K562 (cell line): ENCODE data around the gene GPATCH2. TPM values are rescaled to one million over a fixed set of nuclear protein-coding genes. Genes with fewer than 3 reads are reported as not detected.

Experiments used
- ATF7 ChIP-seq: fragments of 450-650 bp; IDR thresholded peaks from 2 replicates; pipeline ENCODE4 v1.7.1; 2014; ENCODE audit warnings: mild to moderate bottlenecking, moderate library complexity
- ELF2 ChIP-seq: fragments of 250-450 bp; sonication (Bioruptor Pico); IDR thresholded peaks from 2 replicates; pipeline ENCODE4 v1.5.0; 2021; ENCODE audit warnings: mild to moderate bottlenecking
- HBP1 ChIP-seq: fragments of 450-650 bp; formaldehyde crosslinking; IDR thresholded peaks from 2 replicates; pipeline ENCODE4 v1.4.0; 2022; ENCODE audit warnings: missing genetic modification characterization
- MAX ChIP-seq: sonication (generic); formaldehyde crosslinking; IDR thresholded peaks from 2 replicates; pipeline ENCODE4 v1.9.0; 2022; ENCODE audit warnings: mild to moderate bottlenecking, missing genetic modification reagents
- ZNF592 ChIP-seq: fragments of 450-650 bp; IDR thresholded peaks from 2 replicates; pipeline ENCODE4 v1.6.1; 2017; ENCODE audit warnings: antibody characterized with exemption, mild to moderate bottlenecking
- polyA plus RNA-seq, 8 experiments: library from polyadenylated mRNA; depleted of rRNA in 4 of 8; stranded (reverse) in 5 of 8; unstranded in 3 of 8; fragments of >200 nt; fragmentation: Nextera tagmentation in 2 of 8; fragmentation: Illumina TruSeq in 1 of 8; extraction: Ambion mirVana in 2 of 8; extraction: Trizol in 1 of 8; gene quantifications; 2 replicates each; pipeline versions ENCODE4 v1.2.1 to v1.2.3, GENCODE V29; 2011 to 2014; ENCODE audit warnings: inconsistent platforms in 1 of 8, missing spikeins in 1 of 8
- total RNA-seq, 7 experiments: library from RNA; depleted of rRNA in 6 of 7; stranded (reverse); fragments of >200 nt in 6 of 7; fragmentation: Illumina TruSeq in 2 of 7; extraction: Trizol in 2 of 7; gene quantifications; 2 replicates each; pipeline versions ENCODE4 v1.2.1 to v1.2.3, GENCODE V29; 2011 to 2021; ENCODE audit warnings: low replicate concordance in 1 of 7

GPATCH2 gene
- total and polyA plus RNA-seq, 9 of the 15 experiments (the other 6 are each of a cell fraction or from before 2014, with no cell fraction given): 0.38 to 2.0 (median 0.55) TPM

GRCh38 chr1:217660353-217661062 lies 29.6 kb upstream of the GPATCH2 start (continued):
- TF ChIP-seq ATF7 (no peak), ZNF592 (no peak), HBP1 (CRISPR knock-in tag) (no peak), MAX (CRISPR knock-in tag) (no peak), ELF2 (CRISPR knock-in tag) (no peak)
- TF ChIP-seq, all 486 proteins: peak for 7
